ENCODE results near the gene CARD16. TPM values are rescaled to one million over a fixed set of nuclear protein-coding genes. Genes with fewer than 3 reads are reported as not detected.
"Not testable (repeated sequence)": the region's sequence is repeated elsewhere in the genome, so short reads cannot be mapped to it uniquely, and the experiment has no call there.

Gene CARD16
- total RNA-seq (10 to 100 TPM in 2 of 4 donors, 1 to 10 TPM in 2; 5.1 to 12.2 (median 9.7) TPM), polyA plus RNA-seq (16.3 TPM)
- long read RNA-seq, donor 1, partial matches to known transcripts = 0 of 1 reads
- long read RNA-seq, donor 1, other reads (novel, unspliced or antisense) = 0 of 1 reads
- long read RNA-seq, donor 2 = 0 reads
- long read RNA-seq, donor 3 = 0 reads
- long read RNA-seq, donor 4, partial matches to known transcripts = 0 of 2 reads
- long read RNA-seq, donor 4, other reads (novel, unspliced or antisense) = 0 of 2 reads

DNA sequence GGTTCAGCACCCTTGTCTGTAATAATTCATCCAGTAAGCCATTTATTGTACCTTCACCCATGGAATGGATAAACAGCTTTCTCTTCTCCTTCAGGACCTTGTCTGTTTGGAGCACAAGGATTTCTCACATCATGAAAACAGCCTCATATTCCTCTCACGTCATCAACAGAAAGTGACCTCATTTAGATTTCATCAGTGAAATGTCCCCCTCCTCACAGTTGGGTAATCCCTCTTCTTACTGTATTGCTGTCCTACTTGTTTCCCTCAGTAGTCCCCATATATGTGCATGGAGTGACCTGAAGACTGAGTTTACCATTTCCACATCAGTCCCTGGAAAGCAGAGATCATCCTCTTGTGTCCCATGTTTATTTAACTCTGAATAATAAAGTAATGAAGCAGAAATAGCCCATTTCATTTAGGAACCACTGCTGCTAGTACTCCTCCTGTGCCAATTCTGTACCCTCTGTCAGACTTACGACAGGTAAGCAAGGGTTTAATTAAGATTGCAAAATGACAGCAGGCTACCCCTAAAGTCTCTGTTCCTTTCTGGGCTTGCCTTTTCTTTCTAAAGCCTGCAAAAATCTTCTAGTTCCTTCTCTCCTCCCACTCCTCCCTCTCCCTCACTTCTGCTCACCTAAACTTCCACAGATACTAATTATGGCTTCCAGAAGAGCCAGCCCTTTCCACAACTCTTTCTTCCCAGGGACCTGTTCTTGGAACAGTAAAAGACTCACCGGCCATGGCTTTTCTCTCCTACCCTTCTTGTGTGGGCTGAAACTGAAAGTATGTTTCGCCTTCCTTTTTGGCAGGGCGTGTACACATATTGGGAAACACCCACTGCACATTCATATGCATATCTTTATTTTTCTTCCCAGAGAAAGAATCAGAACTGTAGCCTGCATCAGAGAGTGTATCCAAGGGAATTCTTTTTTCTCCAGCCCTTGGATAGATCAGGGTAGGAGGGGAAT, at the start of gene CARD16:
Gene CARD16, minus strand, starts transcription at position 779 of the 968 bp plus-strand sequence. Its CDS starts 38 bp downstream, at position 741.
- WGBS = 30% methylated on average over 5 of the region's 5 CpGs
- DNase-seq (peak in 1 of 3 donors; percentile 32), ATAC-seq (peak; percentile 91 to 95)
- intact Hi-C loops (cut with DNase I); H3K27ac ChIP-seq (ENCODE audit: low read length); H3K27me3 ChIP-seq (ENCODE audit: control insufficient read depth, insufficient read depth); H3K9me3 ChIP-seq (ENCODE audit: control insufficient read depth, low read length); H3K4me1 ChIP-seq (ENCODE audit: control insufficient read depth, insufficient read depth, low read length): not testable (repeated sequence)
- peak within 1 kb of the TSS; percentile 50 for H3K4me3 ChIP-seq (ENCODE audit: low read length)

DNA sequence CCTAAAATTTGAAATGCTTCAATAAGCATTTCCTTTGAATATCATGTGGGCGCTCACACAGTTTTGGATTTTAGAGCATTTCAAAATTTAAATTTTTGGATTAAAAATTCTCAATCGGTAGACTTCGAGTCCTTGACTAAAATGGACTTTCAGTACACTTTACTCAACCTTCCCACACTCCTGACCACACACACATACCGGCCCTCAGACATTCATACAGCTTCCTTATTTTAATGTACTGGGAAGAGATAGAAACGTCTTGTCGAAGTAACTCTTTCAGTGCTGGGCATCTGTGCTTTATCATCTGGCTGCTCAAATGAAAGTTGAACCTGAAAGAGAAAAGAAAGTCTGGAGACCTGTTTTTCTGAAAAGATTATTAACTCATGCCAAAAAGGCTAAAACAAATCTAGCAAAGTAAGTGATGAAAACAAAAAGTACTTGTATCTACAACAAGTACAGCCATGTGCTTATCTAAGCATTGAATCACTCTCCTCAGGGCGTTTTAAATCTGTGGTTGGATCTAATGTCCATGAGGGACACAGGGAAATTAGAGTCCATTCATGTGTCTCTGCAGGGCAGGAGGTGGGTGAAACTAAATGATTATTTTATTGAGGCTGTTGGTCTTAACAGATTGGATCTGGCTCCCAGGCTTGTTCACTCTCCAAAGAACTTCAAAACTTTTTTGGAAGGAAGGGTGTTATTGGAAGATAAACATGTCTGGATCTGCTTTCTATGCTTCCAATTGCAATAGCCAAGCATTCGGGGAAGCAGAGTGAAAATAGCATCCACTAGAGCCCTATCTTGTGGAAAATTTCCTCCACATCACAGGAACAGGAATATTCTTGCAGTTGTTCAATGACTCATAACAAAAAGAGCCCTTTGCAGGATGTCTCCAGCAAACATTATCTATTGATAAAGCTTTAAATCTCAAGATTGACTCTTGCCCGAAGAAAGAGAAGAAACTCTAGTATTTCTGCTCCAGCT, 47.4 kb upstream of the CARD16 start:
- Histone ChIP-seq H3K4me3 (ENCODE audit: low read length) (no peak overlapping the region), H3K27ac (ENCODE audit: low read length) (no peak overlapping the region), H3K9me3 (ENCODE audit: control insufficient read depth, low read length) (no peaks in the 10 kb centered on the region), H3K4me1 (ENCODE audit: control insufficient read depth, insufficient read depth, low read length) (no peaks in the 10 kb centered on the region), H3K27me3 (ENCODE audit: control insufficient read depth, insufficient read depth) (no peaks in the 10 kb centered on the region)
- 41% methylated on average over 9 of the region's 9 CpGs for WGBS
- intact Hi-C loops (cut with DNase I) = no loop called here
- ATAC-seq (peak; percentile 43 to 80), DNase-seq (no peak)

DNA sequence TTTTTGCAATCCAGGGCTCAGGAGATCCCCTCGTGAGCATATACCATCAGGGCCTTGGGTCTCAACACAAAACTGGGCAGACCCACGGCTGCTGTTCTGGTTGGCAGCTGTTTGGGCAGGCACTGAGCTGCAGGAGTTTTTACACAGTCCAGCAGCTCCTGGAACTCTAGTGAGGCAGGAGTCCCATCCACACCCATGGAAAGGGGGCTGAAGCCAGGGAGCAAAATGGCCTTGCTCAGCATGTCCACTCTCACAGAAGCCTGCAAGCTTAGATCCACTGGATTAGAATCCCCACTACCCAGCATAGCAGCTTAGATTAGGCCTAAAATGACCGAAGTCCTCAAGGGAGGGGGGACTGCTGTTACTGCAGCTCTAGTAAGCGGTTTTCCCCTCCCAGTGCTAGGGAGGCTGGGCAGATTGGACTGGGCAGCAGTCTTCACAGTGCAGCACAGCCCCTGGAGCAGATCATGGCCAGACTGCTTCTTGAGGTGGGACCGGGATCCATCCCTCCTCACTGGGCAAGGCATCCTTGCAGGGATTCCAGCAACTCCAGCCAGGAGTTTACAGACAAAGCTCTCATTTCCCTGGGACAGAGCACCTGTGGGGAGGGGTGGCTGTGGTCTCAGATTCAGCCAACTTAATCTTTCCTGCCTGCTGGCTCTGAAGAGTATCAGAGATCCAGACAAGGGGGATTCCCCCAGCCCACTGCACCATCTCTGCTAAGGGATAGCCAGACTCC, 36.4 kb upstream of the CARD16 start:
- ATAC-seq = peak in 1 of 2 donors; percentile 29
- H3K4me3 ChIP-seq (ENCODE audit: low read length) = no peak overlapping the region
- 84% methylated on average over 5 of the region's 5 CpGs for WGBS
- H3K27me3 ChIP-seq (ENCODE audit: control insufficient read depth, insufficient read depth) = no peaks in the 10 kb centered on the region
- DNase-seq = no peak
- no peak overlapping the region for H3K27ac ChIP-seq (ENCODE audit: low read length)
- H3K4me1 ChIP-seq (ENCODE audit: control insufficient read depth, insufficient read depth, low read length) = no peaks in the 10 kb centered on the region
- H3K9me3 ChIP-seq (ENCODE audit: control insufficient read depth, low read length) = no peaks in the 10 kb centered on the region
- intact Hi-C loops (cut with DNase I) = no loop called here

DNA sequence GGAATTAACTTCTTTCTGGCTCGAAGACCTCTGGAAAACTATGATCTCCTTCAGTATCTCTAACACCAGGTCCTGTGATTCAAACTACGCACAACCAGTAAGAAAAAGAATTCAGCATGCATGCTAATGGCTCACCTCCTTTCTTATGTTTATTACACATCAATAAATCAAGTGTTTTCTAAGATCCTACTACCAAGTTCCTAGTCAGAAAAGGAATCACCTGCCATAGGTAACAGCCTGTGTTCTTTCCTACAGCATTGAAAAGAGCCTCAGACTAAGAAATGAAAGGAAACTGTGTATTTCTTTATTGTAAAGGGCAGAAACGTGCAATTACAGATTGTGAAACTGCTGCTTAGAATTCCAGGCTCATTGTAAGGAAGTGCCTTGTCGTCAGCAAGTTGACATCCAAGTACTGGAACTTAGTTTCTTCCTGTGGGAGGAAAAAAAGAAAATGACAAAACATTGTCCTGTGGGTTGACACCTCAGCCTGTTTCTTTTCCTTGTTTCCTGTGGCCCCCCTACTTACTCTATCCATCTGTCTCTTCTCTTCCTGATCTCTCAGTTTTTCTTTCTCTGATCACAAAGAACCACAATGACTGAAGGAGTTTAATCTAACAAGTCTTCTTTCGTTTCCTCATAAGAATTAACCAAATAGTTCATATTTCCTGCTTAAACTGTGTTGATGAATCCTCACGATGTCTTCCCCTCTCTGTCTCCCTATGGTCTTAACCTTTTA, 35.2 kb upstream of the CARD16 start:
- ATAC-seq = peak in 1 of 2 donors; percentile 62
- H3K4me3 ChIP-seq (ENCODE audit: low read length); H3K27me3 ChIP-seq (ENCODE audit: control insufficient read depth, insufficient read depth); H3K4me1 ChIP-seq (ENCODE audit: control insufficient read depth, insufficient read depth, low read length); intact Hi-C loops (cut with DNase I); H3K9me3 ChIP-seq (ENCODE audit: control insufficient read depth, low read length); DNase-seq; H3K27ac ChIP-seq (ENCODE audit: low read length): not testable (repeated sequence)
- 35% methylated on average over 6 of the region's 6 CpGs for WGBS

GRCh38 chr11:105078283-105078682, 33.1 kb upstream of the CARD16 start:
- Histone ChIP-seq H3K9me3 (ENCODE audit: control insufficient read depth, low read length) (no peaks in the 10 kb centered on the region), H3K4me3 (ENCODE audit: low read length) (no peak overlapping the region), H3K27ac (ENCODE audit: low read length) (no peak overlapping the region), H3K27me3 (ENCODE audit: control insufficient read depth, insufficient read depth) (no peaks in the 10 kb centered on the region), H3K4me1 (ENCODE audit: control insufficient read depth, insufficient read depth, low read length) (no peaks in the 10 kb centered on the region)
- intact Hi-C loops (cut with DNase I) = no loop called here
- DNase-seq (no peak), ATAC-seq (no peak)
- WGBS = 99% methylated on average over 3 of the region's 3 CpGs

DNA sequence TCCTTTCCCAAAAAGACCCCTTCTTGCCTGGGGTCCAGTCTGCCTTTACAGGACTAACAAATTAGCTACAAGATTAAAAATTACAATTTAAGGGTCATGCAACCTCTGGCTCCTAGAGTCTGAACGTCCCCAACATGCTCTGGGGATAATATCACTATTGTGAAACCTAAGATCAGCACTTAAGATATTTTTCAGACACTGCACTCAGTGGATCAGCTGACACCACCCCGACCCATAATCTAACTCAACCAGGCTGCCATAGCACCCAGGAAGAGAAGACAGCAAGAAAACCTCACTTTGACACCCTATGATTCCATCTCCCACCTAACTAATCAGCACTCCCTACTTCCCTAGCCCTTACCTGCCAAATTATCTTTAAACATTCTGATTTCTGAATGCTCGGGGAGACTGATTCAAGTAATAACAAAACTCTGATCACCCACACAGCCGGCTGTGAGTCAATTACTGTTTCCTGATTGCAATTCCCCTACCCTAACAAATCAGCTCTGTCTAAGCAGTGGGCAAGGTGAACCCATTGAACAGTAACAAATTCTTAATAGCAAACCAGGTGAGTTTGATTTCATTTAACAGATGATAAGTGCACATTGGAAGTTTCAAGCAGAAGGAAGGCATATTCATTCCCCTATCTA, 32.1 kb upstream of the CARD16 start:
- H3K9me3 ChIP-seq (ENCODE audit: control insufficient read depth, low read length); DNase-seq; H3K27me3 ChIP-seq (ENCODE audit: control insufficient read depth, insufficient read depth); ATAC-seq; intact Hi-C loops (cut with DNase I); H3K4me3 ChIP-seq (ENCODE audit: low read length); H3K4me1 ChIP-seq (ENCODE audit: control insufficient read depth, insufficient read depth, low read length); H3K27ac ChIP-seq (ENCODE audit: low read length): not testable (repeated sequence)
- WGBS = 77% methylated on average over 4 of the region's 4 CpGs

DNA sequence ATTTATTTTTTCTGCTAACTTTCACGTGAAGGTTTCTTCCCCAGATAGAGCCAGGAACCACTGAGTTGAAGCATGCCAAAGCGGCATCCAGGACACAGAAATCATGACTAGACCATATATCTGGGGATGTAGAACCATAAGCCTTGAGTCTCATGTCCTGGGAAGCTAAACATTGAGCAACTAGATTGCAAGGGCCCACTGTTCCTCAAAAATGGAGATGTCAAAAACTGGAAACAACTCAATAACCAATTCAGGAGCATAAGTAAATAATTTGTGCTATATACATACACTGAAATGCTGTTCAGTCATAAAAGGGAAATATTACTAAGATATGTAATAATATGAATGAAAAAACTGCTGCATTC, 29.0 kb upstream of the CARD16 start:
- DNase-seq = no peak
- no peaks in the 10 kb centered on the region for H3K27me3 ChIP-seq (ENCODE audit: control insufficient read depth, insufficient read depth)
- ATAC-seq = no peak
- no peaks in the 10 kb centered on the region for H3K9me3 ChIP-seq (ENCODE audit: control insufficient read depth, low read length)
- intact Hi-C loops (cut with DNase I) = no loop called here
- no peak overlapping the region for H3K27ac ChIP-seq (ENCODE audit: low read length)
- no peak overlapping the region for H3K4me3 ChIP-seq (ENCODE audit: low read length)
- no peaks in the 10 kb centered on the region for H3K4me1 ChIP-seq (ENCODE audit: control insufficient read depth, insufficient read depth, low read length)
- 85% methylated on average over 2 of the region's 2 CpGs for WGBS

DNA sequence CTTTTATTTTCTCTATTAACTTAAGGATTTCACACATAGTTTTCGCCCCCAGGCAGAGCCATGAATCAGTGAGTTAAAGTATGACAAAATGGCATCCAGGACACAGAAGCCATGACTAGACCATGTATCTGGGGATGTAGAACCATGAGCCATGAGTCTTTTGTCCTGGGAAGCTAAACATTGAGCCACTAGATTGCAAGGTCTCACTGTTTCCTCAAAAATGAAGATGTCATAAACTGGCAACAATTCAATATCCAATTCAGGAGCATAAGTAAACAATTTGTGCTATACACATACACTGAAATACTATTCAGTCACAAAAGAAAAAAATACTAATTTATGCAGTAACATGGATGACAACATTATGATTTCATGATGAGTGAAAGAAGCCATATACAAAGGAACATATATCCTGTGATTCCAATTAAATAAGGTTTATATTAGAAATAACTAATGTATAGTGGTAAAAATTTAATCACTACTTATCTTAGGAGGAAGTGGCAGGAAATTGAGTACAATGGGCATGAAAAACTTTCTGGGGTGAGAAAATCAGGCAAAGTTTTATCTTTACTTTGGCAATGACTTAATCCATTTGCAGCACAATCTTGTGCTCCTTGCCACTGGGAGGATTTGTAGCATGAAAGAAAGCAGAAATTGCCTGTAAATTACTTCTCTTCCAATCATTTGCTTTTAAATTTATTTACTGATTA, 28.5 kb upstream of the CARD16 start:
- WGBS = 93% methylated on average over 1 of the region's 1 CpG

GRCh38 chr11:105072080-105072479, 26.9 kb upstream of the CARD16 start:
- H3K27me3 ChIP-seq (ENCODE audit: control insufficient read depth, insufficient read depth); H3K4me1 ChIP-seq (ENCODE audit: control insufficient read depth, insufficient read depth, low read length); DNase-seq; intact Hi-C loops (cut with DNase I); ATAC-seq; H3K27ac ChIP-seq (ENCODE audit: low read length); H3K9me3 ChIP-seq (ENCODE audit: control insufficient read depth, low read length); H3K4me3 ChIP-seq (ENCODE audit: low read length): not testable (repeated sequence)
- WGBS = 62% methylated on average over 1 of the region's 2 CpGs

More for the DNA sequence above, 28.5 kb upstream of the CARD16 start:
- Histone ChIP-seq H3K4me3 (ENCODE audit: low read length) (no peak overlapping the region), H3K4me1 (ENCODE audit: control insufficient read depth, insufficient read depth, low read length) (no peaks in the 10 kb centered on the region), H3K27me3 (ENCODE audit: control insufficient read depth, insufficient read depth) (no peaks in the 10 kb centered on the region), H3K27ac (ENCODE audit: low read length) (no peak overlapping the region), H3K9me3 (ENCODE audit: control insufficient read depth, low read length) (no peaks in the 10 kb centered on the region)
- DNase-seq = no peak
- no peak for ATAC-seq
- intact Hi-C loops (cut with DNase I) = no loop called here
